Left forelimb (tissue), 1 donor: ENCODE measurements around the gene ADAMTS2.

ENCODE experiments used
- DNase-seq: peaks from one replicate; pipeline ENCODE4 v3.0.0-alpha.2; 2018; ENCODE audit warnings: low spot score

Gene ADAMTS2

GRCh38 chr5:179311091-179311470, 34.2 kb downstream of the ADAMTS2 start:
- no peak for DNase-seq

GRCh38 chr5:179310439-179311090, 34.7 kb downstream of the ADAMTS2 start:
- DNase-seq = no peak

DNA sequence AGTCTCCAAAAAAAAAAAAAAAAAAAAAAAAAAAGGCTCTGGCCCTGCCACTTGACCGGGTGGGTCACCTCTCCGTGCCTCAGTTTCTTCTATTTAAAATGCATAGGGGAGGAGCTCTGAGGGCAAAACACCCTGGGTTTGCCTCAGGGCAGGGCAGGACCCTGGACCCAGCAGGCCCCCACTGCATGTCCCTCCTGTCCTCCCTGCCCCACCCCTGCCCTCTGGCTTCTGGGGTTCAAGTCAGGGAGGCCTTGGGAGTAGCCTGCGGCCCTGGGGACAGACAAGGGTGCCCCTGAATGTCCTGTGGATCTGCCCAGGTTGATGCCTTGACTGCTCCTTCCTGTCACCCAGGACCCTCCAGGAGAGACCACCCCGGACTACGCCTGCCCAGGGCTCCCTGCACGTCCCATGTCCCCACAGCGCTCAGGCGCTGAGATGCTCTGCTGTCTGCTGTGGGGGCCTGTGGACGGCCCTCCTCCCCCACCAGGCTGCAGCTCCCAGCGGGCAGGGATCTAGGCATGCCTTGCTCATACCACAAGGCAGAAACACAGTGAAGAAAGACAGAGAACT, 35.4 kb downstream of the ADAMTS2 start:
- DNase-seq = no peak

GRCh38 chr5:179309383-179309670, 35.9 kb downstream of the ADAMTS2 start:
- no peak for DNase-seq

GRCh38 chr5:179308563-179309382, 36.5 kb downstream of the ADAMTS2 start:
- no peak for DNase-seq

GRCh38 chr5:179307931-179308471, 37.3 kb downstream of the ADAMTS2 start:
- no peak for DNase-seq

DNA sequence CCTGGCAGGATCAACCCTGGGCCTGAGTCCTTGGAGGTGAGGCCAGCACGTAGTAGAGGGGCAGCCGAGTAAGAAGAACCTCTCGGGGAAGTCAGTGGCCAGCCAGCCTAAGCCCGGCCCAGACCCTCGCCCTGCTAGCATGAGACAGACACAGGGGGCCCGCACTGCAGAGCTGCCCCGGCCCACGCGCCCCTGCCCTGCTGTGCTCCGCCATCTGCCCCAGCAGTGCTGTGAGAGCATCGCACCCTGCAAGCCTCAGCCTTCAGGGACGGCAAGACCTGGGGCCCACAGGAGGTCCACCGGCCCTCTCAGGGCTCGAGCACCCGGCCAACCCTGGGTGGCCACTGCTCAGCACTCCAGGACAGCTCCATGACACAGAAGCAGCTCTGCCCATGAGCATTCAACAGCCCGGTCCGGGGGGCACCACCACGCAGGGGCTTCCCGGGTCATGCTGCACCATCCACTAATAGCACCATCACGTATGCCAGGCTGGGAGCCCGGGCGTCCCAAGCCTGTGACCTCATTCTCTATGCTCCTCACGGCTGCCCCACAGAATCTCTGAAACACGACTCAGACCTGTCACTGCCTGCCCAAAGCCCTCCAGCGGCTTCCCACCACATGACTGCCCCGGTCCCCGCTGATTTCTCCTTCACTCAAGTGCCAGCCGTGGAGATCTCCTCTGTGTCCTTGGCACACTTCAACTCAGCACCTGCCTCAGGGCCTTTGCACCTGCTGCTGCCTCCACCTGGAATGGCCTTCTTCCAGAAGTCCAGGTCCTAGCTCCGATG, 38.1 kb downstream of the ADAMTS2 start:
- no peak for DNase-seq

DNA sequence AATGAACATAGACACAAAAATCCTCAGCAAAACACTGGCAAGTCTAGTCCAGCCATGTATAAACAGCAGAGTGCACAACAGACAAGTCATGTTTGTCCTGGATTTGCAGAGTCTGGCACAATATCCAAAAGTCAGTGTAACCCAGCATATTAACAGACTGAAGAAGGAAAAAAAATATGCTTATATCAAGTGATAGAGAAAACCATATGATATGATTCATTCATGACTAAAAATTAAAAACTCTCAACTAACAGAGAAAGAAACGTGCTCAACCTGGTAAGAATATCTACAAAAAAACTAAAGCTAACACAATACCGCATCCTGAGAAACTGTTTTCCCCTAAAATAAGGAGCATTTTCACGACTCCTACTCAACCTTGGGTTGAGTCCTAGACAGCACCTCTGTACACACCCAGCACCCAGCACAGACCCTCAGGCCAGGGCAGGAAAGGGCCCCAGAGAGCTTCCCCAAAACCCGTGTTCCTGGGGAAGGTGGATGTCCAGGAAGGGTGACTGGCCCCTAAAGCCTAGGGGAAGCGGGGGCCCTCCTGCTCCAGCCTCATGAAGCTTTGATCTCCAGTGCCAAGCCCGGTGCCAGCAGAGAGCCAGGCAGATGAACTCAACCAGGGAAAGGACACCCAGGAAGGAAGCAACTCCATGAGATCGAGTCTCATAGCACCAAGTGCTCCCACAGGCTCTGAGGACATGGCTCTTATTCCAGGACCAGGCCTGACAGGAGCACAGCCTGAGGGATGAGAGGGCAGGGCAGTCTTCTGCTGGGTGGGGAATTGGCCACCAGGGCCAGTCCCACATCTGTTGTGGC, 38.9 kb downstream of the ADAMTS2 start:
- DNase-seq = peak; percentile 58

- DNase-seq = no peak
Observed at GRCh38 chr5:179304871-179305270, 40.4 kb downstream of the ADAMTS2 start.

- no peak for DNase-seq
Observed at GRCh38 chr5:179304466-179304865, 40.8 kb downstream of the ADAMTS2 start.

DNA sequence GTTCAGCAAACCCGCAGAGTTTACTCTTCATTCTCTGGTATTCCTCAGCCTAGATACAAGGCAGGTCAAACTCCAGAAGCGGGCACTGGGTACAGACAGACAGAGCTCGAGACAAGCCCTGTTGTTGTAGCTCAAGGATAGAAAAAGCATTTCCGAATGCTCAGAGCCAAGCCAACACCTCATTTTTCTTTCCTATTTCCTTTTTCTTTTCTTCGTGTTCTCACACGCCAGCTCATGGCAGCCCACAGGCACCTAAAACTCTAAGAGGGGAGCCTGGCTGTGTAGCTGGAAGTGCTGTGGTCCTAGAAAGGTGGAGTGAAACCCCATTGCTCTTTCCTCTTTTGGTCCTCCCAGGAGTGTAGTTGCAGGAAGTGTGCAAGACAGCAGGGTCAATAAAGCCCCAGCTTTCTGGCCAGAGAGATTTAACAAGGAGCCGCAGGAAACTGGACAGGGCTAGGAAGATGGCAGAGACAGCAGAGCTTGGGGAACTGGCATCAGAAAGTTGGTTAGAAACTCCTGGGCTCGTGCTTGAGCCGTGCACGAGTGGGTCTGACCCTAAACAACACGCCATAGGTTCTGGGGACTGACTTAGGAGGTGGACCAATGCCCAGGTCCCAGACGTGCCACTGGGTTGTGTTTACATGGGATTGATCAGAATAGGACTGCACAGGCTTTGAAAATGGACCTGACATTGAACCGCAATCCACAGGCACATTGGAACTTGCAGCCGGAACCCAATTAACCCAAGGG, 41.6 kb downstream of the ADAMTS2 start:
- no peak for DNase-seq

DNA sequence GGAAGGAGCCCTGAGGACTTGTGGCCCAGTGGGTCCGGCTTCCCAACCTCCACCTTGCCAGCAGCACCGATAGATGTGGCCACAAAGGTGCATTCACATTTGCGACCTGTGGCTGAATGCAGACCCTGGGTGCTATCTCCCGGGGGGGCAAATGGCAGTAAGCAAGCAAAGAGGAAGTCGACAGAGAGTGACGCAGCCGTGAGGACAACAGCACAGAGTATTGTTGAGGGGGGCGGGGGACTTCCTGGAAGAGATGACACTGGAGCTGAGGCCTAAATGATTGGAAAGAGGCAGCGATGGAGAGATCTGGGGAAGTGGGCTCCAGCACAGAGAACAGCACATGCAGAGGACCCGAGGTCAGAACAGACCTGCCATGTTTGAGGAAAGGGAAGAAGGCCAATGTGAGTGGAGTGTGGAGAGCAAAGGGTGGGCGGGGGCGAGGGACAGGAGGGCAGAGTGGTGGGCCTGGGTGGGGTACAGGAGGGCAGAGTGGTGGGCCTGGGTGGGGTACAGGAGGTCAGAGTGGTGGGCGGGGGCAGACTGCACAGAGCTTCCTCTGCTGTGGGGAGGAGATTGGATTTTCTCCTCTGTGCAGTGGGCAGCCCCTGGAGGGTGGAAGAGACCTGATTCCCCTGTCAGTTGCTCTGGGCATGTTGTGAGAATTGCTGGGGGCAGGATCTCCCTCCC, 42.6 kb downstream of the ADAMTS2 start:
- DNase-seq = no peak

- no peak for DNase-seq
Observed at GRCh38 chr5:179301796-179302195, 43.5 kb downstream of the ADAMTS2 start.

GRCh38 chr5:179301376-179301775, 43.9 kb downstream of the ADAMTS2 start:
- DNase-seq = no peak

DNA sequence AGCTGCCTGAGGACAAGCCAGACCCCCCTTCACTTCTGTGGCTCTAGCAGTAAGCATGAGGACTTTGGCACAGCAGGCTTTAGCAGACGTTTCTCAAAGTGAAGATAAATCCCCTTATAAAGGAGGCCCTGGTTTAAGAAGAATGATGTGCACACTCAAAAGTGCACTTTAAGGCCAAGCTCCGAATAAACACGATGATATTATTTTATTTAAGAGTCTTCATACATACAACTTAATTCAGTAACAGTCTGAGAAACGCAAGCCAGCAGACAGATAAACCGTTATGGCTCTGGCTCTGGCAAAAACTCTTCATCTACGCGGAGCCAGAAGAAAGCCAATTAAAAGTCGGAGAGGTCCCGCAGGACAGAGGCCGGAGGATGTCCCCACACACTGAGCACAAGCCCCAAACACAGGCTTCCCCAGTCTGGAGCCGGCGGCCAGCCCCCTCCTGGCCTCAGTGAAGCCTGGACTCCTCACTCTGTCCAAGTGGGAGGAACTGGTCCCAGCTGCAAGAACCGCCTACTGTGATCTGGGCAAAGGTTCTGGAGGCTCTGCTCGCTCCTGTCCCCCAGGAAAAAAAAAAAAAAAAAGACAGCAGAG, 44.6 kb downstream of the ADAMTS2 start:
- no peak for DNase-seq

DNA sequence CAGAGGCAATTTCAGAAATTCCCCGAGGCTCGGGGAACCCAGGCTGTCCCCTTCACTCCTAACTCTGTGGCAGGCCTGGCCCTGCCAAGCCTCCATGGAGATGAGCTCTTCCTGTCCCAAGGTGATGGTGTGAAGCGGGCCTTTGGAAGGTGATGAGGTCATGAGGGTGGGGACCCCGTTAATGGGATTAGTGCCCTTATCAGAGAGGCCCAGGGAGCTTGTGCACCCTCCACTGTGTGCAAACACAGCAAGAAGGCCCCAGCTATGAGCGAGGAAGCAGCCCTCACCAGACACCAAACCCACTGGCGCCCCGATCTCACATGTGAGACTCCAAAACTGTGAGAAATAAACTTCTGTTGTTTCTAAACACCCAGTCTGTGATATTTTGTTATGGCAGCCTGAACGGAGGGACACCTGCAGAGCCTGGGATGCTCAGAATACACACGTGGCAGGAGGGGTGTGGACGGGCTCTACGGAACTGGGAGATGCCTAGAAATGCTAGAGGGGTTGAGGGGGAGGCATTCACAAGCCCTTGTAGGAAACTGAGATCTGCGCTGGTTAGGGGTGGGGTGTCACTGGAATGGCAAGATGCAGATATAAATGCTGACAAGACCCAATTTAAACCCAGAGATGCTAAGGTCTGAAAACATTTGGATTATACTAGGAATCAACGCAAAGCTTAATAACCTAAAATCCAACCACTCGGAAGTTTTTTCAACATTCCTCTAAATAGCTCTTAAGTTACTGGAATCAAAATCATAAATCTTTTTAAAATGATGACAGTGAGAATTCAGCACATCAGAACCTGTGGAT, 46.9 kb downstream of the ADAMTS2 start:
- DNase-seq = no peak

- no peak for DNase-seq
Observed at GRCh38 chr5:179297486-179298180, 47.6 kb downstream of the ADAMTS2 start.

GRCh38 chr5:179297026-179297425, 48.2 kb downstream of the ADAMTS2 start:
- DNase-seq = no peak
